Regular cardiac myocyte (primary cell): ENCODE data around the gene TBX4. TPM values are rescaled to one million over a fixed set of nuclear protein-coding genes. Genes with fewer than 3 reads are reported as not detected.

Experiments
- total RNA-seq: library from RNA; depleted of rRNA; stranded (reverse); fragments of >200 nt; gene quantifications from 2 replicates; pipeline ENCODE4 v1.2.3, GENCODE V29; 2014

The TBX4 gene
- total RNA-seq, result under 0.01 TPM in 1 of 2 replicates, not detected in the other

DNA sequence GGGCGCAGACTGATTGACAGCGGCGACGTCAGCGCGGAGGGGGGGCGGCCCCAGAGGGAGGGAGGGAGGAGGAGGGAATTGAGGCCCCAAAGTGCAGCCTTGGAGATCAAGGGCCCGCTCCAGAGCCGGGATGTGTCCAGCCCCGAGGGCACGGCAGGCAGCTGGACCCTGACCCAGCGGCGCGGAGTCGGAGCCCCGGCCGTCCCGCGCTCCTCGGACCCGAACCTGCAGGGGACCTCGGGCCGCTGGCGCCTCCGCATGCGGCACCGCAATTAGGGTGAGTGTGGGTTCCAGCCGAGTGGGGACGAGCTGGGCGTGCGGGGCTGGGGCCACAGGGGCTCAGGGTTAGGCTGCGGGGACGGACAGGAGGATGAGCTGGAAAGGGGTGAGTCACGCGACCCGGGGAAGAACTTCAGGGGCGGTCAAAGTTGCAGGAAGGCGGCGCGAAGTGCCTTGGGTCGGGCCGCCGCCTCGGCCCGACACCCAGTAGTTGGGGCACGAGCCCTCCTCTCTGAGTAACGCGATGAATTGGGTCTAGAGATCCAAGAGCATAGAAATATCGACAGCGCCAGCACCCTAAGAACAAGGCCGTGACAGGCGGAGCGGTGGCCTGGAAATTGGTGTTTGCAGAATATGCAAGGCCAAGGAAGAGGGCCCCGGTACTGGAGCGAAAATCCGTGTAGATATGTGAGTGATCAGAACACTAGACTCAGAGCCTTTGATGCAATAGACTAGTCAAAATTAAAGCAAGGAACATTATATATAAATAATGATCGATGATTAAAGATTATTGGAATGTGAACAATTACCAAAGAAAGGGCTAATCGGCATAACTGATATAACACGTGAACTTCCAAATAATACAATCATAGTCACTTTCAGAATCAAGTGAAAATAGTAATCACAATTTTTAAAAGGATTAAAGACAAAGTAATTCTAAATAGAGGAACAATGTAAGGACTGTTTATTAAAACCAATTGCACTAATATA lies at the start of gene TBX4:
Gene TBX4, plus strand, starts transcription at position 122 of the 990 bp plus-strand sequence. CDS start 4,069 bp downstream, outside the sequence.

Other genes with a start within 250 kb of the TBX4 start
- 23.4 and 64.0 TPM in 2 replicates for gene TBX2, start 52.6 kb upstream of the TBX4 start, total RNA-seq
- not detected in 2 replicates for gene NACA2, start 138.8 kb downstream of the TBX4 start, total RNA-seq